ENCODE measurements around the gene SBF1.
"Not testable (repeated sequence)": the region's sequence is repeated elsewhere in the genome, so short reads cannot be mapped to it uniquely, and the experiment has no call there.

SBF1 gene

DNA sequence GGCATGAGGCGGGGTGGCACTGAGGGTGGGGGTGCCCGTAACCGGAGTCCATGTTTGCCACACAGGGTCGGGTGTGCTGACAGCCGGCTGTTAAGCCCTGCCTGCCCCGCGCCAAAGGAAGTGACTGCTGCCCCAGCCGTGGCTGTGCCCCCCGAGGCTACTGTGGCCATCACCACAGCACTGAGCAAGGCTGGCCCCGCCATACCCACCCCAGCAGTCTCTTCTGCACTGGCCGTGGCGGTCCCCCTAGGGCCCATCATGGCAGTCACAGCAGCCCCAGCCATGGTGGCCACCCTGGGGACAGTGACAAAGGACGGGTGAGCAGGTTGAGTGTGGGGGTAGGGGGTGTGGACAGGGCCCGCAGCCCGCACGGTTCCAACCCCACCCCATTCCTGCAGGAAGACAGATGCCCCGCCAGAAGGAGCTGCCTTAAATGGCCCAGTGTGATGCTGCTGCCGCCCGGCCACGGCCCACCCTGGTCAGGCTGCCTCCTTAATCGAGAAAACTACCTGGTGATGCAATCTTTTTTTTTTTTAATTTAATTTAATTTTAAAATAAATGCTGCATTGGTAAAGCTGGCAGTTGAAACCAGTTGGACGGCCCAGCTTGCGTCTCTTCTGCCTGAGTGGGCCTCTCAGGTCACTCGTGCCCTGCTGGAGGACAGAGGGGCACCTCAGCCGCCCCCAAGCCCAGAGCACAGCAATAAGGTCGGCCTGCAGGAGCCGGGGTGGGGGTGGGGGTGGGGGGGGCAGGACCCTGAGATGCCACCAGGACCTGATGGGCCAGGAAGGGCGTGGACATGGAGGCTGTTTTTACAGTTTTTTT, 30.8 kb downstream of the SBF1 start:
- DNase-seq, result no peak

DNA sequence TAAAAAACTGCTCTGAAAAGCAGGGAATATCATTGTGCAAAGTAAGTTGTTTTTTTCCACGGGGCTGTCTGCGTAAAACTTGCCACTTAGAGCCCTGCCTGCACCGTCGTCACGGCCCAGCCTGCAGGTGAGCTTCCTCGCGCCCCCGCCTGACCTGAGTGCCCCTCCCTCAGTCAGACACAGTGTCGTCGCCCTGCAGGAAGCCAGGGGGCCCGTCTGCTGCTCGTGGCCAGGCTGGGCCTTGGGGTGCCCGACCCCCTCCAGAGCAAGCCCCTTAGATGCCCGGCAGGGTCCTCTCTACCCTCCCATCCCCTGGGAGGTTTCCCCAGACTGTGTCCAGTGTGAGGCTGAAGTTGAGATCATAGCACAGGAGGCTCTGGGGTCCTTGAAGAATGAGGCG, 31.6 kb downstream of the SBF1 start:
- DNase-seq, result no peak

DNA sequence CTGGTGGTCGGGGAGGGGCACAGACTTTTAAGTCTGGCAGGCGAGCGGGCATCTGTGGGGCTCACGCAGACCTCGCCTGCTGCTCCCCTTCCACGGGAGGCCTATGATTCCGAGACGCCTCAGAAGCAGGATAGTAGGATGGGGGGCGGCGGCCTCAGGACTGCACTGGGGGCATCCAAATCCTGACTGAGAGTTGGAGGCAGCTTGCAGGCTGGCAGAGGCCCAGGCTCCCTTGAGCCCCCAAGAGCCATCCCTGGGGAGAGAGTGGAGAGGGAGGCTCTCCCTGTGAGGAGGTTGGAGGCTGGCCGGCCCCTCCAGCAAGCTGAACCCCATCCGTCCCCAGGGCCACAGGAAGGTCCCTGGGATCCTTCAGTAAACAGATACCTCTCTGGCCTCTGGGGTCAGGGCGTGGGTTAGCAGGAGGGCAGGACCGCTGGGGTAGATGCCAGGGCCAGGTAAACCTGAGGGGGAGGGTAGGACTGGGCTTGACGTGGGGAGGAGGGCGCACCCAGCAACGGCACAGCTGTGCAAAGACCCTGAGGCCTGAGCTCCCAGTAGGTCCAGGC, 33.3 kb downstream of the SBF1 start:
- no peak for DNase-seq

DNA sequence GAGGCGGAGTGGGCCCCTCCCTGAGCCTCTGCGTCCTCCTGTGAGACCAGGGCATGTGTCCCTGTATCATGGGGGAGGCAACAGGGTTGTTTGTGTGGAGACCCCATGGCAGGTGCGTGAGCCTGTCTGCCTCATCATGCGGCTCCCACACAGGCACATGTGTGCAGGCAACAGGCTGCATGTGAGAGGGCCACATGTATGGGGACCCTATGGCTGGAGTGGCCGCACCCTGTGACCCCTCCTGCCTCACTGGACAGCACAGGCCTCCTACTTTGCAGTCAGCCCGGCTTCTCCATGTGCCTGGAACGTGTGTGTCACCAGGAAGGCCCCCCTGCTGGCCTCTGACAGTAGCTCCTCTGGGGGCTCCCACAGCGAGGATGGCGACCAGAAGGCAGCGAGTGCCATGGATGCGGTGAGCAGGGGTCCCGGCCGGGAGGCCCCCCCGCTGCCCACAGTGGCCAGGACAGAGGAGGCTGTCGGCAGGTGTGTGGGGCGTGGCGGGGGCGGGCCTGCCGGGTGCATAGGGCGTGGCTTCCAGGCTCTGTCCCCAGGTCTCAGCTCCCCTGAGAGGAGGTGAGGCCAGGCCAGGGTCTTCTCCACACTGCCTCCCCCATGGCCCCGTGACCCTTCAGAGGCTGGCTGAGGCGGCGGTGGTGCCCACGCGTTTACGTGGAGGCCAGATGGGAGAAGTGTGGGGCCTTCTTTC, 34.1 kb downstream of the SBF1 start:
- no peak for DNase-seq

DNA sequence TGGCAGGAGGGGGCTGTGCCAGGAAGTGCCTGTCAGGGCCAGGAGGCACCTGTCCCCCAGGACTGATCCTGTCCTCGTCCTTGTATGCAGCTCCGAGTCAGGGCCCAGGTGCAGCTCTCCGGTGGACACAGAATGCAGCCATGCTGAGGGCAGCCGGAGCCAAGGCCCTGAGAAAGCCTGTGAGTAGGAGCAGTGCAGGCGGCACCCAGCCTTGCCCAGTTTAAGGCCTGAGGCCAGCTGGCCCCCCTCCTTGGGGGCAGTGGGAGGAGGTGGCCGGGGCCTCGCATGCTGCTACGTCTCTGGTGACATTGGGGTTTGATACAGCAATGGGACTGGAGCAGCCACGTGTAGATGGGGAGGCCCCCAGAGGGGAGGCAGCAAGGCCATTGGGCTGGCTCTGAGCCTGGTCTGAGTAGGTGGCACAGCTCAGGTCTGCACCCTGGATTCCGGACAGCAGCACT, 34.9 kb downstream of the SBF1 start:
- DNase-seq, result no peak

DNA sequence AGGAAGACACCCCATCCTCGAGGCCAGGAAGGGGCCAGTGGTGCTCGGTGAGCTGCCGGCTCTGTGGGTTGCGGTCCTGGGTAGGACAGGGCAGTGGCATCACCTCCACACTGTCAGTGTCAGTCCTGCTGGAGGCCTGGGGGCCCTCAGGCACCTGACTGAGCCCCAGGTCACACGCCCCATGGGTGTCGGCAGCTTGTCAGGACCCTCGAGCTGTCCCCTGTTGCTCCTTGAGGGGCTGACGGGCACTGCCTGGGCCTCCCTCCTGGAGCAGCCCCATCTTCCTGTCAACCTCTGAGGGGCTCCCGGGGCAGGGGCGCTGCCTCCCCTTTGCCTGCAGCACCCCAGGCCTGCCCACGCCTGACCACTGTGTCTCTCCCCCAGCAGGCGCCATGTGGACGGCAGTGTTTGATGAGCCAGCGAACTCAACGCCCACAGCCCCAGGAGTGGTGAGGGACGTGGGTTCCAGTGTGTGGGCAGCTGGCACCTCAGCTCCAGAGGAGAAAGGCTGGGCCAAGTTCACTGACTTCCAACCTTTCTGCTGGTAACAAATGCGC, 35.4 kb downstream of the SBF1 start:
- DNase-seq, result no peak

DNA sequence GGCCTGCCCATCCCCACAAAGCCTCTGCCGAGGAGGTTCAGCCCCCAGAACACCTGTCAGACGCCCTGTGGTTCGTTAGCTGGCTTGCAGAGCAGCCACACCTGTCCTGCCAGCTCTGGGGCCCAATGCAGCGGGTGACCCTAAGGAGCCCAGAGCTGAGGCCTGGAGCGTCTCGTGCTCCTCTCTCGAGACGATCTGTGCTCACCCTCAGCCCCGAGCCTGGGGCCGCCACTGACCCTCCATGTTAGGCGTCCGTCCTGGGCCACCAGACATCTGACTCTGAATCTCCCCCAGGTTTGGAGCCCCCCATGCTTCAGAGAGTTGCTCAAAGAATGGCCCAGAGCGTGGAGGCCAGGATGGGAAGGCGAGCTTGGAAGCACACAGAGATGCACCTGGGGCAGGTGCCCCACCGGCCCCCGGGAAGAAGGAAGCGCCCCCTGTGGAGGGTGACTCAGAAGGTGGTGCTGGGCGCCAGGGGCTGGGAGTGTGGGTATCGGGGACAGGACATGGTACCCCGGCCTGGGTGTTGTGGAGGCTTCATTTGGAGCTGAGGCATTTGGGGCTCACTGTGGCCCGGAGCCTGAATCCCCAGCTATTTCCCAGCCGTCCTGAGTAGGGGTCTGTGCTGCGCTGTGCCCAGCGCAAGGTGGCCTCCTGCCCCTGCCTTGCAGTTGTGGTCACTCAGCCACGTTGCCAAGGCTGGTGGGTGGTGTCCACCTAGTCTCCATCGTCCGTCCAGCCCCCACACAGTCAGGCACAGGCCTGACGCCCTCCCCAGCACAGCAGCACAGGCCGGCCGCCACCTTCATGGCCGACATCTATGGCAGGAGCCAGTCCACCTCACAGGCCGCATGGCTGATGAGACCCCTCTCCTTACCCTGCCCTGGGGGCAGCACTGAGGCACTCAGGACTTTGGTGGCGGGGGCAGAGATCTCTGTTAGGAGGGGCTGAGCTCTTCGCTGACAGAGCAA, 36.2 kb downstream of the SBF1 start:
- DNase-seq, result no peak

DNA sequence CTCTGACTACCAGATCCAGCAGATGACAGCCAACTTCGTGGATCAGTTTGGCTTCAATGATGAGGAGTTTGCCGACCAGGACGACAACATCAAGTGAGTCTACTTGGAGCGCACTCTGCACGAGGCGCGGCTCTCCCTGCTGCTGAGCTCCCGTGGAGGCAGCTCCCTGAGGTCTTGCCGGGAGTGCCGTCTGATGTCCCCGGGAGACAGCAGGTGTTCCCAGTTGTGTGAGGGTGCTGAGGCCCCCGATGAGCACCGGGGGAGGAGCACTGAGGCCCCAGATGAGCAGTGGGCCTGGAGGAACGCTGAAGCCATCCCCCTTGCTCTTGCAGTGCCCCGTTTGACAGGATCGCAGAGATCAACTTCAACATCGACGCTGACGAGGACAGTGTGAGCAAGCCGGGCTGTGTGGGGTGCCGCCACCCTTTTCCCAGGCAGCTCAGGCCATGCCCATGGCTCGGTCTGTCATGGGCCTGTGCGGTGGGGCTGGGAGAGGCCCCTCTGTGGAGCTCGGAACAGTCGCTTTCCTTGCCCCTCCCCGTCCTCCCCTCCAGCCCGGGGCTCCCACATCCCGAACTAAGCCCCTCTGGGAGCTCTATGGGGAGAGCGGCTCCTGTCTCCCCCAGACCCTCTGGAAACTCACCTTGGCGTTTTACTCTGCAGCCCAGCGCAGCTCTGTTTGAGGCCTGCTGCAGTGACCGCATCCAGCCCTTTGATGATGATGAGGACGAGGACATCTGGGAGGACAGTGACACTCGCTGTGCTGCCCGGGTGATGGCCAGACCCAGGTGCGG, 37.1 kb downstream of the SBF1 start:
- DNase-seq, result no peak

DNA sequence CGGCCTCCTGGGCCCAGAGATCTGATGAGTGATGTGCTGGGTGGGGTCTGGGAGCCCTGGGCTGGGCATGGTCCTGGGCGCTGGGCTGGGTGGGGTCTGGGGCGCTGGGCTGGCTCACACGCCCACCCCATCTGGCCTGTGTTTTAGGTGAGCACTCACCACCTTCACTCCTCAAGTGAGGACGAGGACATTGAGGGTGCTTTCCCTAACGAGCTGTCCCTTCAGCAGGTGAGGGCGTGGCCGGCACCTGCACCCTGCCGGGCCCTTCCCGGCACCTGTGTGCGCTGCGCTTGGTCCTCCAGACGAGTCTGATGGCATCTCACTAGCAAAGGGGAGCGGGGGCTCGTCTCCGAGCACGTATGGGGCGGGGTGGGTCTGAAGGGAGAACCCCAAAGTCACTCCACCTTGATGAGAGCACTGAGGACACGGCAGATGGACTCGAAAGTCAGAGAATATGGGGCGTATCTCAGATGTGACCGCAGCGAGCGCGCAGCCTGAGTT, 37.9 kb downstream of the SBF1 start:
- DNase-seq, result no peak

DNA sequence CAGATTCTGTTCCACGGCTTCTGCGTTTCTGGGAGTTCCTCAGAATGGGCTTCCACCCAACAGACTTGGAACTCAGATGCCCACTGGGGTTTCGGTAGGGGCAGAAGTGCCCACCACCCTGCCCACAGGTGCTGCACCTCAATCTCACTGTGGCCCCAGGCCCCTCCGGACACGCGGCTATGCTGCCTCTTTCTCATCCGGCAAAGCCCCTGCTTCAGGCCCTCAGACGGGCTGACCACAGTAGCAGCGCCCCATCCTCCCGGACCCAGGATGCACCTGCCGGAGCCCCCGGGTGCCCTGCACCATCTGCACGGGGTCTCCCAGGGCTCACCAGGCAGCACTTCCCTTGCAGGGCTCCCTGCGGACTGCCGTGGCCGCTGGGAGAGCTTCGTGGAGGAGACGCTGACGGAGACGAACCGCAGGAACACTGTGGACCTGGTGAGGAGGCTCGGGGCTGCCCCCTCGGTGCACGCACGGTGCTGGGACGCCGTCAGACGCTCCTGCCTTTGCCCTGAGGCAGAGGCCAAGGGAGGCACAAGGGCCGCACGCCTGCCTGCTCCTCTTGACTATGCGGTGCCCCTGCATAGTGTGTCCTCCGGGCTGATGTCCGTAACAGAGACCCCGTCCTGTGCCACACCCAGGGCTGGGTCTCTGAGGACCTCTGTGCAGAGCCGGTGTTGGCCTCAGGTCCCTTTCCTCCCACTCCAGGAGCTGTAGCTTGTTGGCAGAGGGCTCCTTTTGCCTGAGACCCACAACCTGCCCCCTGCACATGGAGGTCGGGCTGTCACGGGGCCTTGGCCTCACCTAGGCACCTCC, 38.6 kb downstream of the SBF1 start:
- DNase-seq, result no peak

DNA sequence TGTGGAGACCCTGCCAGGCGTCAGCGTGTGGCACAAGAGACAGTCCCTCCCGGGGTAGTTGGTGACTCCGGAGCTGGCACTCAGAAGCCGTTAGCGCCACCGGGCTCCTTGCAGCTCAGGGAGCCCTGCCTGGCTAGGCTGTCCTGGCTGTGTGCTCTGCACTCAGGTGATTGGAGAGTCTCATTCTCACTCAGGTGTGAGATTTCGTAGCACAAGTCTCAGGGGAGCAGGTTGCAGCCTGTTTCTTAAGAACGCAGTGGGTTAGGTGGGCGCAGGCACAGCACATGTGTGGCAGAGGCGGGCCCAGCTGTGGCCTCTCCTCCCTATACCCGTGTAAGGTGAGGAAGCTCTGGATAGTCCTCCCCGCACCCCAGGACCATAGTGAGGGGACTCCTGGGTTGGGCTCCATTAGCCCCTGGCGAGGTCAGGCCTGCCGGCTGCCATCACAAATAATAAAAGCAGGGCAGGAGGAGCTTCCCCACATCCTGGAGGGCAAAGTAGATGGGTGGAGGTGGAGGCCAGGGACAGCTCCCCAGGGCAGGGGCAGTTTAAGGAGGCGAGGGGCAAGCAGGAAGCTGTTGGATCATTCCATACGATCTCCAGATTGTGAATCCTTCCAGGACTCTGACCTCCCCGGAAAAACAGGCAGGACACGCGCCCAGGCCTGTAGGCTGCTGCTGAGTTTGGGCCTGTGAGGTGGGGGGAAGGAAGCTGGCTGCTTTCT, 39.4 kb downstream of the SBF1 start:
- DNase-seq, result no peak

DNA sequence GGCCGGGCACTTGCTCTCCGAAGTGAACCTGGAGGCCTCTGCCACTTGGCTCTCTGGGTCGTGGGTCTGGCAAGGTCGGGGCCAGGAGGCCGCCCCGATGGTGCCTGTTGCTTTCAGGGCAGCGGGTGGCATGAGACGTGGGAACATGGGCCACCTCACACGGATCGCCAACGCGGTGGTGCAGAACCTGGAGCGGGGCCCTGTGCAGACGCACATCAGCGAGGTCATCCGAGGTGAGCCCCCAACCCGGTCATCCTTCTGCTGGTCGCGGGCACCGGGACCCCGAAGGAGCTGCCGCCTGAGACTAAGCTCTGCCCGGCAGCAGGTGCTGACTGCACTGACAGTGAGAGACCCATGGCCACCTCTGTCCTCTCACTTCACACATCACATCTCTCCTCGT, 40.0 kb downstream of the SBF1 start:
- DNase-seq, result no peak

DNA sequence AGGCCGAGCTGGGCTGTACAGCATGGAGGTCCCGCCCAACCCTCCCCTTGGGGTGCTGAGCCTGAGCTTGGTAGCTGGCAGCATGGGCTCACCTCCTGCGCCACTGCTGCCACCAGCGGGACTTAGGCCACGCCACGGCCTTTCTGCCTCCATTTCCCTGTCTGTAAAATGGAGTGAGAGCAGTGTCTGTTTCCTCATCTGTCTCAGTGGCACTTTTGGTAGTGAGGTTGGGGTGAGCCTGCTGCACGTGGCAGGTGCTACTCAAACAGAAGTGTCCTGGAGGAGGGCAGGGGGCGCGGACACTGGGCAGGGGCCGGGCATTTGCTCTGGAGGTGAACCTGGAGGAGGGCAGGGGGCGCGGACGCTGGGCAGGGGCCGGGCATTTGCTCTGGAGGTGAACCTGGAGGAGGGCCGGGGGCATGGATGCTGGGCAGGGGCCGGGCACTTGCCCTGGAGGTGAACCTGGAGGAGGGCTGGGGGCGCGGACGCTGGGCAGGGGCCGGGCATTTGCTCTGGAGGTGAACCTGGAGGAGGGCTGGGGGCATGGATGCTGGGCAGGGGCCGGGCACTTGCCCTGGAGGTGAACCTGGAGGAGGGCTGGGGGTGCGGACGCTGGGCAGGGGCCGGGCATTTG, 41.8 kb downstream of the SBF1 start:
- not testable (repeated sequence) for DNase-seq

DNA sequence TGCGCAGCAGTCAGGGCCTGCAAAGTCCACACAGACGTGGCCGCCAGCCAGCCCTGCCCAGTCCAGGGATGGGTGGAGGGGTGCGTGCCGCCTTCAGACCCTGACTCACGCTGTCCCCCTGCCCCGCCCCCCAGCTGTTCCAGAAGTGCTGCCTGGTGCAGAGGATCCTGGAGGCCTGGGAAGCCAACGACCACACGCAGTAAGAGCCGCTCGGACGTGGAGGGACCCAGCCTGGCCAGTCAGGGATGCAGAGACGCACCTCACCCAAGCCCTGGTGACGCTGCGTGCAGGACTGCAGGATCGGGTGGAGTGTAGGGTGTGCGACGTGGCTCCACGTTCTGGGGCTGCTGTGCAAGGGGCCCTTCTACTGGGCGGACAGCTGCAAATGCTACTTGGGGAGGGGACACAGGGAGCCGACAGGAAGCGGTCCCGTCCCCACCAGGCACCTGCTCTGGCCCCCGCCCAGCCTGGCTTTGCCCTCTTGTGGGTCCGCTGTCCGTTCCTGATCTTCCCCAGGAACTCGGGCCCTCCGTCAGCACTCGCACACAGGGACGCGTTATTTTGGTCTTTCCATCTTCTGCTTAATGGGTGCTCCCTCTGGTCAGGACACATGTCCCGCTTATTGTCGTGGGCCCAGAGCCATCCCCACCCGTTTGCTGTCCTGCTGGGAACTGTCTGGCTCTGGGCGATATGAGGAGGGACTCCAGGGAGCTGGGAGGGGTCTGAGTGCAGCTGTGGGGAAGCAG, 42.5 kb downstream of the SBF1 start:
- no peak for DNase-seq

DNA sequence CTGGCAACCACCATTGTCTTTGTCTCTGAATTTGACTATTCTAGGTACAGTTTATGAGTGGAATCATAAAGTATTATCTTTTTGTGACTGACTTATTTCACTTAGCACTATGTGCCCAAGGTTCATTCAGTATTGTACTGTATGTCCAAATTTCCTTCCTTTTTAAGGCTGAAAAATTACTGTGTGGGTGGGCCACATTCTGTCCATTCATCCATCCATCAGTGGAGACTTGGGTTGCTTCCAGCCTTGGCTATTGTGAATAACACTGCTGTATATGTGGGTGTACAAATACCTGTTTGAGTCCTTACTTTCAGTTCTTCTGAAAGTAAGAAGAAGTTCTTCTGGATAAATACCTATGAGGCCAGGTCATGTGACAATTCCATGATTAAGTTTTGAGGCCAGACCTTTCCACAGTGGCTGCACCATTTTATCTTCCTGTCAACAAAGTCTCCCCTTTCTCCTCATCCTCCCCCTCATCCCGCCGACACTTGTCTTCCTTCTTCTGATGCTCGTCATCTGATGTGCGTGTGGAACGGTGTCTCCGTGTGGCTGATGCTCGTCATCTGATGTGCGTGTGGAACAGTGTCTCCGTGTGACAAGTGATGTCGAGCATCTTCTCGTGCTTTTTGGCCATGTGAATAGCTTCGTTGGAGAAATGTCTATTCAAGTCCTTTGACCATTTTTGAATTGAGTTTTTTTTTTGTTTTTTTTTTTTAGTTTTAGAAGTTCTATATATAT, 49.5 kb downstream of the SBF1 start:
- no peak for DNase-seq

DNA sequence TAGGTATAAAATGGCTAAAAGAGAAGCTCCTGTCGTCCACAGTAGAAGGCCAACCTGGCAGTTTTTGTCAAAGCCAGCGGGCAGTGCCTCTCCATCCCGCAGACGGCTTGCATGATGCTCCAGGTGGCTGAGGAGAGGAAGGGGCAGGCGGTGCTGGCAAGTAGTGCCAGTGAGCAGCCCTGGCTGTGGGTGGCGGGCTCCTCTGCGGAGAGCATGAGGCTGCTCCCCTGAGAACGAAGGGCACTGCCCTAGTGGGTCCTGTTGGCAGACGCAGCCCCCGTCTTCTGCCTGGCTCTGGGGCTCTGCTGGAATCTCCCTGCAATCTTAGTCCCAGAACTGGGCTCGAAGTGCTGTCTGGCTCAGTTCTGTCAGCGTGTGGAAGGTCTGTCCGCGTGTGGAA, 50.9 kb downstream of the SBF1 start:
- no peak for DNase-seq

DNA sequence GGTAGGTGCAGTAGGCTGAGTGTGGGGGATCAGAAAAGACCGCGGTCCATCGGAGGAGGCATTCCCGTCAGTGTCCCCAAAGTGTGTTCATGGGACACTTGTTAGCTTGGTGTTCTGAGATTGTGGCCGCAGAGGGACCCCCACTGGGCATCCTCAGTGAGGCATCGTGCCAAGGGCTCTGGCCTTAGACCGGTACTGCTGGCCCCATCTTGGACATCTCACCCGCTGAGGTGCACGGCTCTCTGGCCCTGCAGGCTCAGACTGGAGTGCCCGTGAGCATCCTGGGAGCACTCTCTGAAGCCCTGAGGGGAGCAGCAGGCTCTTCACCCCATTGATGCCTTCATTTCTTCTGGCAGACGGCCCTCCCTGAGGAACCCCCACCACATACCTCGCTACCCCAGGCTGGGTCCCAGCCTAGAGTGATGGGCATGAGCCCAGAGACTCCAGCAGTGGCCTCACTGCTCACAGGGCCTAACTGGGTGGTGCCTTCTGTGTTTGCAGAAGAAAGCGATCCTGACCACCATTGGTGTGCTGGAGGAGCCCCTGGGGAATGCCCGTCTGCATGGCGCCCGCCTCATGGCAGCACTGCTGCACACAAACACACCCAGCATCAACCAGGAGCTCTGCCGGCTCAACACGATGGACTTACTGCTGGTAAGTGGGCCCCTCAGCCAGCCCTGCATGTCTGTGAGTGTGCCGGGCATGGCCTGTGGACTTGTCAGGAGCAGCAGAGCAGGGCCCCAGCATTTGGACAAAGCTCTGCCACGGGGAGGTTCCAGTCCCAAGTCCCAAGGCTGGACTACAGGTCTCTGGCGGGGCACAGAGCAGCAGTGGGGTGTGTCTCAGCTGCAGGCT, 51.6 kb downstream of the SBF1 start:
- DNase-seq, result no peak
